Epithelial cell of proximal tubule (primary cell): Measurements from ENCODE around the gene FSD1. TPM values are rescaled to one million over a fixed set of nuclear protein-coding genes. Genes with fewer than 3 reads are reported as not detected.

Experiments used
- DNase-seq: peaks from one replicate; pipeline ENCODE4 v3.0.0-alpha.2; 2011; ENCODE audit warnings: low read depth
- H3K4me3 ChIP-seq: 2 replicates; pipeline ENCODE4 v1.5.1; 2011; ENCODE audit warnings: low read depth, mild to moderate bottlenecking, low read length
- CTCF ChIP-seq: conservative IDR thresholded peaks from 2 replicates; pipeline ENCODE4 v1.5.1; 2012; ENCODE audit warnings: low read depth, mild to moderate bottlenecking, low read length
- total RNA-seq: library from RNA; depleted of rRNA; stranded (reverse); fragments of >200 nt; gene quantifications from 2 replicates; pipeline ENCODE4 v1.2.3, GENCODE V29; 2015

Gene FSD1
- total RNA-seq, 1 donor from 2014 or later = 17.5 TPM

DNA sequence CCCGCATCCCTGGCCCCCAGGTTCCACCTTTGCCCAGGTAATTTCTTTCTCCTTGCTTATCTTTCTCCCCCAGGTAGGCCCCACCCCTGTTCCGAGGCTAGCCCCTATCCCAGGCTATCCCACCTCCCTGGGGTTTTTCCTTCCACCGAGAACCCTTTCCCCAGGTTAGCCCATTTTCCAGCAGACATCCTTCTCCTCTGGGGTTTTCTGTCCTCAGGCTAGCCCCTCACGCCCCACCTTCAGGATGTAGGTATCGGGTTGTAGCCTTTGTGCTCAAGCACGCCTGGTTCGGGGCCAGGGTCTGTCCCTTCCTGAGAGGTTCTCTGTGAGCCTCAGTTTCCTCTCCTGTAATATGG is 837 bp downstream of the FSD1 start:
- no peak for TF ChIP-seq CTCF
- H3K4me3 ChIP-seq = no peak overlapping the region
- no peak for DNase-seq

- no peak for TF ChIP-seq CTCF
- H3K4me3 ChIP-seq = no peak overlapping the region
- DNase-seq = no peak
Observed at GRCh38 chr19:4305659-4306058, 1.3 kb downstream of the FSD1 start.

DNA sequence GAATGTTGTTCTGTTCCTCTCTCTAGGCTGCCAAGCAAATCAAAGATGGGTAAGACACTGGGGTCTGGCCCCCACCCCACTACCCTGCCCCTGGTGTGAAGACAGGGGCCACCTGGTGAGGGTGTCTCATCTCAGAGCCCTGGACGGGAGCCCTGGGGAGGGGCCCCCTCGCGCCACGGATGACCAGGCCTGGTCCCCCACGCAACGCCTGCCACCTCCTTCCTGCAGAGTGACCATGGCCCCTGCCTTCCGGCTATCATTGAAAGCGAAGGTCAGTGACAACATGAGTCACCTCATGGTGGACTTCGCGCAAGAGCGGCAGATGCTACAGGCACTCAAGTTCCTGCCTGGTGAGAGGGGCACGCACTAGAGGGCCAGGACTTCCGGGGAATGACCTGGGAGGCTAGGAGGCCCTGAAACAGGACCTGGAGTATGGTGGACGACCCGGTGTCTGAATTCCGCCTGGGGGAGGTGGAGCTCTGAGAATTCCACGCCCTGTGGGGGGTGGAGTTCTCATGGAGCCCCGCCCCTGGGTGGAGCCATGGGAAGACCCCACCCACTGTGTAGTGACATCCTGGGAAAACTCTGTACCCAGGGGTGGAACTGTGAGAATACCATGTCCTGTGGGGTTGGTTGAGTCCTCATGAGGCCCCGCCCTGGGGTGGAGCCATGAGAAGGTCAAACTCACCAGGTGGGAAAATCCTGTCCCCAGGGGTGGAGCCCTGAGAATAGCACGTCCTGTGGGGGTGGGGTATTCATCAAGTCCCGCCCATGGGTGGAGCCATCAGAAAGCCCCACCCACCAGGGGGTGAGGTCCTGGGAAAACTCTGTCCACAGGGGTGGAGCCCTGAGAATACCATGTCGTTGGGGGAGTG is 6.1 kb downstream of the FSD1 start:
- no peak for DNase-seq
- no peak for TF ChIP-seq CTCF

DNA sequence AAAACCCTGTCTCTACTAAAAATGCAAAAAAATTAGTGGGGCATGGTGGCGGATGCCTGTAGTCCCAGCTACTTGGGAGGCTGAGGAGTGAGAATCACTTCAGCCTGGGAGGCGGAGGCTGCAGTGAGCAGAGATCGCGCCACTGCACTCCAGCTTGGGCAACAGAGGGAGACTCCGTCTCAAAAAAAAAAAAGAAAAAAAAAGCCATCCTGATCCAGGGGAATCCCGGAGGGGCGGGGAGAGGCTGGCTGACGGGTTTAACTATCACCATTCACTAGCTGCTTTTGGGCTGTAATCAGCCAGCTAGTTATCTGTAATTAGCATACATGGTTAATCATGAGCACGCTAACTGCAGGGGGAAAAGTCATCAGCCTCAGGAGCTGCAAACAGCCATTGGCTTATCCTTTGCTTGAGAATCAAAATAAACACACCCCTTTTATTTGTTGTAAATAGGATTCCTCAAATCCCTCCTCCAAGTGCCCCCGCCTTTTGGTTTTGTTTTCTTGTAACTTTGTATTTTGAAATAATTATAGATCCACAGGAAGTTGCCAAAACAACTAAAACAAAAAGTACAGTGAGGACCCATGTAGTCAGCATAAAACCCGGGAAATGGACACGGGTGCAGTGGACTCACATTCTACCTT is 9.6 kb downstream of the FSD1 start:
- DNase-seq = no peak
- H3K4me3 ChIP-seq = no peak overlapping the region
- no peak for TF ChIP-seq CTCF

More for the DNA sequence above, 6.1 kb downstream of the FSD1 start:
- H3K4me3 ChIP-seq = no peak overlapping the region

- DNase-seq = no peak
- H3K4me3 ChIP-seq = no peak overlapping the region
- TF ChIP-seq CTCF = no peak
Observed at GRCh38 chr19:4316956-4317355, 12.6 kb downstream of the FSD1 start.

DNA sequence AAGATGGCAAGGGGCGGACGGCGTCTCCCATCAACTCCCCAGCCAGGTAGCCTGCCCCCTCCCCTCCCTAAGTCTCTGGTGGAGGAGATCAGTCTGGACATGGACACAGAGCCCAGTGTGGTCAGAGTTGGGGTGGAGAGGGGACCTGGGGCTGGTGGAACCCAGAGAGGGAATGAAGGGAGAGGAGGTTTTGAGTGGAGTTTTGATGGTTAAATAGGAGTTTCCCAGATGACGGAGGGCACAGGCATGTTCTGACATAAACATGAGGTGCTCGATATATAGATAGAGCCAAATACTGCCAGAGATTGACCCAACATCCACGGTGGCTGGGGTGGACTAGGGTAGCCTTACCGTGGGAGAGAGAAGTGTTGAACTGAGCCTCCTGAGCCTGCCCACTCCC is 14.1 kb downstream of the FSD1 start:
- TF ChIP-seq CTCF = no peak
- no peak overlapping the region for H3K4me3 ChIP-seq
- no peak for DNase-seq
